Pancreas (tissue), 10 donors: Measurements from ENCODE around the gene WNT10A. TPM values are rescaled to one million over a fixed set of nuclear protein-coding genes. Genes with fewer than 3 reads are reported as not detected.
A peak's percentile ranks its signal among the peaks of the same experiment; 100 is the strongest.

Experiments
- ATAC-seq, 4 donors: fragments of 200-7000 bp; cut with Tn5 transposase; one replicate each; pipeline versions ENCODE4 v1.8.0 to v1.9.1; 2020; ENCODE audit warnings: mild to moderate bottlenecking in 4 of 4, moderate library complexity in 4 of 4
- DNase-seq, 6 donors: peaks; one replicate each; pipeline ENCODE4 v3.0.0-alpha.2; 2020
- FAIRE-seq: peaks from 2 replicates; lab custom pipeline; 2012; peaks lifted over from hg19 to GRCh38; lab: Jason Lieb, UNC
- H3K27ac ChIP-seq, 4 donors: fragments of 200-600 bp; sonication (generic); 1 replicate in 3 of 4; 2 replicates in 1 of 4; pipeline versions ENCODE4 v1.5.0 to v1.8.0; 2020
- H3K27me3 ChIP-seq, 4 donors: fragments of 200-600 bp; one replicate each; pipeline ENCODE4 v1.8.0; 2021
- H3K36me3 ChIP-seq, 3 donors: fragments of 200-600 bp; sonication (generic) in 1 of 3; one replicate each; pipeline versions ENCODE4 v1.5.0 to v1.8.0; 2020 to 2021
- H3K4me1 ChIP-seq, 3 donors: fragments of 200-600 bp; one replicate each; pipeline ENCODE4 v1.8.0; 2021
- H3K4me3 ChIP-seq, 4 donors: fragments of 200-600 bp; sonication (generic) in 2 of 4; one replicate each; pipeline versions ENCODE4 v1.5.0 to v1.8.0; 2020 to 2021
- H3K9me3 ChIP-seq, 4 donors: fragments of 200-600 bp; one replicate each; pipeline ENCODE4 v1.8.0; 2021
- CTCF ChIP-seq, 4 donors: fragments of 200-600 bp; sonication (generic) in 3 of 4; IDR thresholded peaks; one replicate each; pipeline versions ENCODE4 v1.5.0 to v1.8.0; 2021; ENCODE audit warnings: antibody characterized with exemption in 4 of 4
- WGBS, 2 donors: extraction: QIAGEN DNeasy Blood & Tissue Kit; methylation state at CpG; one replicate each; pipeline ENCODE4 v1.1.7; 2013; 5-methylcytosine and 5-hydroxymethylcytosine counted together
- intact Hi-C, 3 donors: fragments of 100-400 bp; cut with DNase I; formaldehyde crosslinking; loops; one replicate each; pipeline versions ENCODE4 v1.11.1 to v1.14.2; 2022
- polyA plus RNA-seq, 2 donors: library from polyadenylated mRNA; stranded (reverse); fragments of 200-250 nt; gene quantifications; one replicate each; pipeline ENCODE4 v1.2.3, GENCODE V29; 2013
- total RNA-seq, 6 donors: library from RNA; stranded (reverse); fragmentation: NEBNext Ultra II Directional in 4 of 6; extraction: Animal tissue kit (Norgen Biotek cat#: 25700) in 4 of 6; gene quantifications; one replicate each; pipeline versions ENCODE4 v1.2.1 to v1.2.4, GENCODE V29; 2021 to 2023
- donor health status: healthy with polysubstance abuse.
- donor health status: DM: no; HTN: no; CAD: no; lungs with moderate emphysema.
- donor health status: DM: no; HTN: no; CAD: no.
- donor health status: control.
- donor health status: control.
- donor health status: Bipolar disorder and iron deficiency.
- donor health status: DM: yes; HTN: yes; CAD: no.
- donor health status: DM: no; HTN: no; CAD: no.
- donor health status: DM: no; HTN: no; CAD: no.
- donor health status: DM: yes; HTN: yes; CAD: no.

The WNT10A gene
- total and polyA plus RNA-seq, 8 donors = 0.05 to 1.5 (median 0.23) TPM; not detected in 3

- no peak for TF ChIP-seq CTCF (IDR thresholded peaks at IDR 0.05)
- DNase-seq (no peak), ATAC-seq (no peak), FAIRE-seq (no peak)
- no peaks in the 10 kb centered on the region for H3K9me3 ChIP-seq
- peaks cover 0 to 11% (median 11%) of the 10 kb centered on the region in 3 donors for H3K4me1 ChIP-seq
- peaks cover 0 to 14% (median 2%) of the 10 kb centered on the region in 4 donors for H3K27me3 ChIP-seq
- H3K27ac ChIP-seq = no peak overlapping the region
- H3K4me3 ChIP-seq = no peak overlapping the region
- WGBS, 2 donors = 40 to 45% methylated on average over 16 of the region's 16 CpGs
- intact Hi-C loops = no loop called here
- no peaks in the 10 kb centered on the region for H3K36me3 ChIP-seq
Measured at GRCh38 chr2:218878926-218879761, 1.5 kb upstream of the WNT10A start.

- Histone ChIP-seq H3K27me3 (peaks cover 0 to 14% (median 2%) of the 10 kb centered on the region in 4 donors), H3K36me3 (no peaks in the 10 kb centered on the region), H3K4me1 (peaks cover 0 to 11% (median 11%) of the 10 kb centered on the region in 3 donors), H3K27ac (no peak overlapping the region), H3K4me3 (peak overlapping the region in 2 of 4 donors; percentile 1 to 35), H3K9me3 (no peaks in the 10 kb centered on the region)
- no peak for ATAC-seq
- WGBS, 2 donors = 10 to 12% methylated on average over 11 of the region's 11 CpGs
- no peak for DNase-seq
- FAIRE-seq = no peak
- no peak for TF ChIP-seq CTCF (IDR thresholded peaks at IDR 0.05)
- intact Hi-C loops = no loop called here
Measured at GRCh38 chr2:218879776-218880101, 913 bp upstream of the WNT10A start.

- TF ChIP-seq CTCF (IDR thresholded peaks at IDR 0.05) = no peak
- ATAC-seq (no peak), FAIRE-seq (no peak), DNase-seq (no peak)
- Histone ChIP-seq H3K36me3 (no peaks in the 10 kb centered on the region), H3K9me3 (no peaks in the 10 kb centered on the region), H3K27me3 (peaks cover 0 to 14% (median 2%) of the 10 kb centered on the region in 4 donors), H3K27ac (no peak overlapping the region), H3K4me3 (peak overlapping the region in 1 of 4 donors; percentile 35), H3K4me1 (peaks cover 0 to 11% (median 11%) of the 10 kb centered on the region in 3 donors)
- WGBS, 2 donors = 14 to 25% methylated on average over 13 to 24 of the region's 24 CpGs
- intact Hi-C loops = no loop called here
Measured at GRCh38 chr2:218880859-218881594, 375 bp downstream of the WNT10A start.

- H3K4me1 ChIP-seq = peaks cover 0 to 11% (median 11%) of the 10 kb centered on the region in 3 donors
- H3K9me3 ChIP-seq = no peaks in the 10 kb centered on the region
- WGBS, 2 donors = 78 to 80% methylated on average over 13 of the region's 13 CpGs
- H3K4me3 ChIP-seq = no peak overlapping the region
- H3K27ac ChIP-seq = no peak overlapping the region
- intact Hi-C loops = no loop called here
- H3K27me3 ChIP-seq = peaks cover 0 to 14% (median 2%) of the 10 kb centered on the region in 4 donors
- TF ChIP-seq CTCF (IDR thresholded peaks at IDR 0.05) = no peak
- ATAC-seq = no peak
- no peaks in the 10 kb centered on the region for H3K36me3 ChIP-seq
- FAIRE-seq = no peak
- no peak for DNase-seq
Measured at GRCh38 chr2:218881744-218882460, 1.2 kb downstream of the WNT10A start.
